IPS-18a (cell line): Measurements from ENCODE around the gene OR4M1.
"Not testable (repeated sequence)": the region's sequence is repeated elsewhere in the genome, so short reads cannot be mapped to it uniquely, and the experiment has no call there.

Source experiments
- H3K27ac ChIP-seq: one replicate; pipeline ENCODE4 v1.5.1; 2013; ENCODE audit warnings: low read length
- H3K27me3 ChIP-seq: one replicate; pipeline ENCODE4 v1.6.1; 2013; ENCODE audit warnings: mild to moderate bottlenecking, low read length; ENCODE audit not compliant: control insufficient read depth, insufficient read depth
- H3K36me3 ChIP-seq: one replicate; pipeline ENCODE4 v1.6.1; 2013; ENCODE audit warnings: low read depth, low read length; ENCODE audit not compliant: control insufficient read depth
- H3K4me1 ChIP-seq: one replicate; pipeline ENCODE4 v1.6.1; 2013; ENCODE audit warnings: low read depth, low read length; ENCODE audit not compliant: control insufficient read depth
- H3K4me3 ChIP-seq: one replicate; pipeline ENCODE4 v1.5.1; 2013; ENCODE audit warnings: low read length
- H3K9ac ChIP-seq: one replicate; pipeline ENCODE4 v1.6.1; 2013; ENCODE audit warnings: mild to moderate bottlenecking, low read length, moderate library complexity
- H3K9me3 ChIP-seq: one replicate; pipeline ENCODE4 v1.6.1; 2013; ENCODE audit warnings: low read depth, low read length; ENCODE audit not compliant: control insufficient read depth

OR4M1 gene

DNA sequence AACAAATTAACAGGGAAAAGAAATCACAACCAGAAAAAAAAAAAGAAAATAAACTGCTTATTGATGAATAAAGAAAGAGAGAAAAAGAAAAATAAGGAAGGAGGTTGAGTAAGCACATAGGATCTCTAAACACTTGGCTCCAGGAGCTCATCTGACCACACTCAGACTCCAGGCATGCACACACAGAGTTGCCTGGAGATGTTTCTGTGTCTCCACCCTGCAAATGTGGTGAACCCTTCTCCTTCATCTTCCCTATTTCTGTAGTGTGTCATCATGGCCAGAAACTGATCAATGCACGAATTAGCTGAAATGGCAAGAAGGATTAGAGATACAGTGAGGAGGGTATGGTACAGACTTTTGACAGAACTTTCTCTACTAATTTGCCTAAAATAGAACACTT lies 50.5 kb downstream of the OR4M1 start:
- no peaks in the 10 kb centered on the region for H3K27me3 ChIP-seq
- no peaks in the 10 kb centered on the region for H3K4me1 ChIP-seq
- H3K4me3 ChIP-seq, result no peak overlapping the region
- H3K27ac ChIP-seq, result no peak overlapping the region
- peaks cover 61% of the 10 kb centered on the region for H3K9me3 ChIP-seq
- H3K36me3 ChIP-seq, result no peaks in the 10 kb centered on the region
- no peak overlapping the region for H3K9ac ChIP-seq

DNA sequence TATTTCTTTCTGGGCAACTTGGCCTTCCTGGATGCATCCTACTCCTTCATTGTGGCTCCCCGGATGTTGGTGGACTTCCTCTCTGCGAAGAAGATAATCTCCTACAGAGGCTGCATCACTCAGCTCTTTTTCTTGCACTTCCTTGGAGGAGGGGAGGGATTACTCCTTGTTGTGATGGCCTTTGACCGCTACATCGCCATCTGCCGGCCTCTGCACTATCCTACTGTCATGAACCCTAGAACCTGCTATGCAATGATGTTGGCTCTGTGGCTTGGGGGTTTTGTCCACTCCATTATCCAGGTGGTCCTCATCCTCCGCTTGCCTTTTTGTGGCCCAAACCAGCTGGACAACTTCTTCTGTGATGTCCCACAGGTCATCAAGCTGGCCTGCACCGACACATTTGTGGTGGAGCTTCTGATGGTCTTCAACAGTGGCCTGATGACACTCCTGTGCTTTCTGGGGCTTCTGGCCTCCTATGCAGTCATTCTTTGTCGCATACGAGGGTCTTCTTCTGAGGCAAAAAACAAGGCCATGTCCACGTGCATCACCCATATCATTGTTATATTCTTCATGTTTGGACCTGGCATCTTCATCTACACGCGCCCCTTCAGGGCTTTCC lies 54.4 kb downstream of the OR4M1 start:
- not testable (repeated sequence) for H3K4me1 ChIP-seq, H3K9ac ChIP-seq, H3K27ac ChIP-seq, H3K27me3 ChIP-seq, H3K4me3 ChIP-seq, H3K36me3 ChIP-seq
- peaks cover 61% of the 10 kb centered on the region for H3K9me3 ChIP-seq

DNA sequence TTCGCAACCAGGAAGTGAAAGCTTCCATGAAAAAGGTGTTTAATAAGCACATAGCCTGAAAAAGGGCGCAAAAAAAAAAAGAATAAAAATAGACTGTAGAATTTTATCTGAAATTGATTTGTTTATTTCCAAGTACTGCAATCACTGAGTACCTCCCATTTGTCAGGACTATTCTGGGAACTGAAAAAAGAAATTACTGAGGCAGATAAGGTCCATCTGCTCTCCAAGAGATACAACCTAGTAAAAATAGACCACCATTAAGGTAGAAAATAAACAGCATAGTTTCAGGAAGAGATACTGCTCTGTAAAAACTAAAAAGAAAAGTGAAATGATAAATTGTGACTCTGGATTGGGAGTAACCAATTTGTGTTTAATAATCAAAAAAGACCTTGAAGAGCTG lies 55.0 kb downstream of the OR4M1 start:
- H3K36me3 ChIP-seq, result no peaks in the 10 kb centered on the region
- no peak overlapping the region for H3K27ac ChIP-seq
- H3K9ac ChIP-seq, result no peak overlapping the region
- H3K4me1 ChIP-seq, result no peaks in the 10 kb centered on the region
- H3K9me3 ChIP-seq, result peaks cover 61% of the 10 kb centered on the region
- H3K27me3 ChIP-seq, result no peaks in the 10 kb centered on the region
- H3K4me3 ChIP-seq, result no peak overlapping the region
